Common myeloid progenitor, CD34-positive (primary cell): ENCODE measurements around the gene CBLIF.
A peak's percentile ranks its signal among the peaks of the same experiment; 100 is the strongest.
"Not testable (repeated sequence)": the region's sequence is repeated elsewhere in the genome, so short reads cannot be mapped to it uniquely, and the experiment has no call there.

Experiments used
- CTCF ChIA-PET: fragments of 350-600 bp; sonication (Branson Sonifier 250); formaldehyde crosslinking; loops from one replicate; lab custom pipeline; 2021; ENCODE audit warnings: antibody characterized with exemption; lab: Charles Lee
- POLR2A ChIA-PET: fragments of 350-600 bp; sonication (Branson Sonifier 250); formaldehyde crosslinking; loops from one replicate; lab custom pipeline; 2021; ENCODE audit warnings: antibody characterized with exemption; lab: Charles Lee
- DNase-seq, 3 donors: peaks; one replicate each; pipeline versions ENCODE4 v3.0.0 to v3.0.0-alpha.2; 2013
- H3K27ac ChIP-seq, 2 experiments: 1 replicate in 1 of 2; 2 replicates in 1 of 2; pipeline ENCODE4 v1.7.0; 2013; ENCODE audit warnings: inconsistent platforms in 2 of 2, low read length in 2 of 2, mild to moderate bottlenecking in 2 of 2, low read depth in 1 of 2, moderate library complexity in 1 of 2; ENCODE audit not compliant: severe bottlenecking in 2 of 2, insufficient read depth in 1 of 2, poor library complexity in 1 of 2
- H3K27me3 ChIP-seq, 5 experiments: replicated peaks in 2 of 5; 1 replicate in 3 of 5; 2 replicates in 2 of 5; pipeline versions ENCODE4 v1.6.1 to v1.7.0; 2013; ENCODE audit warnings: low read length in 4 of 5, mild to moderate bottlenecking in 2 of 5, moderate library complexity in 2 of 5, inconsistent platforms in 1 of 5; ENCODE audit not compliant: insufficient read depth in 5 of 5, control insufficient read depth in 4 of 5
- H3K36me3 ChIP-seq, 4 experiments: 1 replicate in 2 of 4; 2 replicates in 2 of 4; pipeline versions ENCODE4 v1.6.1 to v1.7.0; 2013; ENCODE audit warnings: low read length in 3 of 4, control low read depth in 1 of 4, mild to moderate bottlenecking in 1 of 4; ENCODE audit not compliant: control insufficient read depth in 4 of 4, insufficient read depth in 4 of 4
- H3K4me1 ChIP-seq, 4 experiments: 1 replicate in 3 of 4; 2 replicates in 1 of 4; pipeline versions ENCODE4 v1.6.1 to v1.7.1; 2013; ENCODE audit warnings: low read length in 3 of 4, mild to moderate bottlenecking in 3 of 4, control low read depth in 1 of 4, inconsistent platforms in 1 of 4, moderate library complexity in 1 of 4; ENCODE audit not compliant: control insufficient read depth in 4 of 4, insufficient read depth in 4 of 4; ENCODE audit errors: control extremely low read depth in 1 of 4
- H3K4me3 ChIP-seq, 7 experiments: 1 replicate in 4 of 7; 2 replicates in 3 of 7; pipeline versions ENCODE4 v1.5.1 to v1.7.0; 2013; ENCODE audit warnings: mild to moderate bottlenecking in 7 of 7, low read length in 6 of 7, moderate library complexity in 6 of 7, inconsistent platforms in 2 of 7, low read depth in 2 of 7, control low read depth in 1 of 7; ENCODE audit not compliant: insufficient read depth in 4 of 7, control insufficient read depth in 1 of 7; ENCODE audit errors: extremely low read depth in 1 of 7
- H3K9me3 ChIP-seq, 5 experiments: 1 replicate in 4 of 5; 2 replicates in 1 of 5; pipeline versions ENCODE4 v1.6.1 to v1.7.1; 2013; ENCODE audit warnings: low read length in 4 of 5, mild to moderate bottlenecking in 2 of 5, inconsistent platforms in 1 of 5, low read depth in 1 of 5, moderate library complexity in 1 of 5; ENCODE audit not compliant: control insufficient read depth in 4 of 5, insufficient read depth in 2 of 5; ENCODE audit errors: control extremely low read depth in 1 of 5
- WGBS: methylation state at CpG from one replicate; pipeline ENCODE4 v1.1.5; 2013; ENCODE audit not compliant: insufficient coverage; 5-methylcytosine and 5-hydroxymethylcytosine counted together

The CBLIF gene

DNA sequence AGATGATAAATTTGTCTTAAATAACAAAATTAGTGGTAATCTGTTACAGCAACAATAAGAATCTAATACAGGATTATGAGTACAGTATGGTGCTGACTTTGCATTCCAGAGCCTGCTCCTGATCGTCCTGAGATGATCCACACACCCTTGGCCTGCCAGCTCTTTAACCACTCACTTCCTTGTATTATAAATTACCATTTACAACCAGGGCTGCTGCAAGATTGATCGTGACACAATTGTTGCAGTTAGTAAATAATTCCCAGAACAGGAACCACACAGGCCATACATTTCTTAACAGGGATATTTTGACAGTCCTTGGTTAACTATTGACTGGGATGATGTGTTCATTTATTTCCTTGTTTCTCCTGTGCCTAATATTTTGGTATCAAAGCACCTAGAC lies 3.8 kb upstream of the CBLIF start:
- no peak overlapping the region for H3K4me3 ChIP-seq
- no peaks in the 10 kb centered on the region for H3K9me3 ChIP-seq
- H3K27me3 ChIP-seq: no peaks in the 10 kb centered on the region
- ChIA-PET POLR2A (no interaction called here), CTCF (no interaction called here)
- WGBS: no CpG with 5 or more reads among the region's 2 CpGs
- H3K36me3 ChIP-seq: no peaks in the 10 kb centered on the region
- DNase-seq: peak in 1 of 3 donors; percentile 11
- peaks cover 0 to 9% (median 0%) of the 10 kb centered on the region in 4 experiments for H3K4me1 ChIP-seq
- no peak overlapping the region for H3K27ac ChIP-seq

DNA sequence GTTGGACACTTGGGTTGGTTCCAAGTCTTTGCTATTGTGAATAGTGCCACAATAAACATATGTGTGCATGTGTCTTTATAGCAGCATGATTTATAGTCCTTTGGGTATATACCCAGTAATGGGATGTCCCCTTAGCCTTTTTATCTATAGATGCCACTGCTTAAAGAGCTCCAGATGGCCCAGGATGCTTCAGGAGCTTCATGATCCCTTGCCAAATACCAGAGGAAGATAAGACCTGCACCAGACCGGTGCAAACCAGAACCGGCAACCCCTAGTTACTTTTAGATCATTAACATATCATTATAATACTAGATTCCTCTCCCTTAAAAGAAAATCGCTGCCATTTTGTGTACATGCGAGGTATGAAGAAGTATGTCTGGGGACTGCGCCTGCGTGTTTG lies 3.1 kb upstream of the CBLIF start:
- 96% methylated on average over 4 of the region's 6 CpGs for WGBS
- not testable (repeated sequence) for H3K27ac ChIP-seq, H3K9me3 ChIP-seq

GRCh38 chr11:59847626-59848025 lies 2.3 kb upstream of the CBLIF start:
- no peaks in the 10 kb centered on the region for H3K27me3 ChIP-seq
- POLR2A ChIA-PET: no interaction called here
- 100% methylated on average over 2 of the region's 3 CpGs for WGBS
- no peak overlapping the region for H3K27ac ChIP-seq
- H3K9me3 ChIP-seq: no peaks in the 10 kb centered on the region
- CTCF ChIA-PET: no interaction called here
- H3K4me1 ChIP-seq: peaks cover 0 to 9% (median 0%) of the 10 kb centered on the region in 4 experiments
- H3K36me3 ChIP-seq: no peaks in the 10 kb centered on the region
- no peak for DNase-seq
- H3K4me3 ChIP-seq: no peak overlapping the region

More for the DNA sequence above, 3.1 kb upstream of the CBLIF start:
- CTCF ChIA-PET, H3K4me3 ChIP-seq, POLR2A ChIA-PET, H3K36me3 ChIP-seq, H3K27me3 ChIP-seq, H3K4me1 ChIP-seq: not testable (repeated sequence)
- DNase-seq: peak in 1 of 3 donors; percentile 12

- Histone ChIP-seq H3K4me3 (no peak overlapping the region), H3K9me3 (no peaks in the 10 kb centered on the region), H3K27me3 (no peaks in the 10 kb centered on the region), H3K4me1 (peaks cover 0 to 9% (median 0%) of the 10 kb centered on the region in 4 experiments), H3K27ac (no peak overlapping the region), H3K36me3 (no peaks in the 10 kb centered on the region)
- ChIA-PET POLR2A (interaction anchor here (0.6 kb wide), 1 partner anchor 720 kb away, joined by 3 read pairs; no protein-coding TSS in a partner anchor), CTCF (interaction anchor here (1.3 kb wide), 1 partner anchor 19 kb away, joined by 4 read pairs; no protein-coding TSS in a partner anchor)
- 100% methylated on average over 1 of the region's 5 CpGs for WGBS
- DNase-seq: no peak
These were observed 1.3 kb upstream of the CBLIF start for GRCh38 chr11:59846556-59846955.

- POLR2A ChIA-PET: no interaction called here
- 98% methylated on average over 12 of the region's 12 CpGs for WGBS
These were observed 3.0 kb downstream of the CBLIF start for GRCh38 chr11:59842316-59842715.

GRCh38 chr11:59841514-59841913 lies 3.8 kb downstream of the CBLIF start:
- Histone ChIP-seq H3K36me3 (no peaks in the 10 kb centered on the region), H3K27me3 (no peaks in the 10 kb centered on the region), H3K4me3 (no peak overlapping the region), H3K4me1 (no peaks in the 10 kb centered on the region), H3K9me3 (no peaks in the 10 kb centered on the region), H3K27ac (no peak overlapping the region)
- DNase-seq: no peak
- ChIA-PET CTCF (no interaction called here), POLR2A (no interaction called here)
- 96% methylated on average over 2 of the region's 2 CpGs for WGBS

More at GRCh38 chr11:59842316-59842715, 3.0 kb downstream of the CBLIF start:
- H3K4me1 ChIP-seq: no peaks in the 10 kb centered on the region
- H3K4me3 ChIP-seq: no peak overlapping the region
- H3K27me3 ChIP-seq: no peaks in the 10 kb centered on the region
- no peak for DNase-seq
- no peak overlapping the region for H3K27ac ChIP-seq
- H3K9me3 ChIP-seq: no peaks in the 10 kb centered on the region
- no peaks in the 10 kb centered on the region for H3K36me3 ChIP-seq
- CTCF ChIA-PET: no interaction called here

DNA sequence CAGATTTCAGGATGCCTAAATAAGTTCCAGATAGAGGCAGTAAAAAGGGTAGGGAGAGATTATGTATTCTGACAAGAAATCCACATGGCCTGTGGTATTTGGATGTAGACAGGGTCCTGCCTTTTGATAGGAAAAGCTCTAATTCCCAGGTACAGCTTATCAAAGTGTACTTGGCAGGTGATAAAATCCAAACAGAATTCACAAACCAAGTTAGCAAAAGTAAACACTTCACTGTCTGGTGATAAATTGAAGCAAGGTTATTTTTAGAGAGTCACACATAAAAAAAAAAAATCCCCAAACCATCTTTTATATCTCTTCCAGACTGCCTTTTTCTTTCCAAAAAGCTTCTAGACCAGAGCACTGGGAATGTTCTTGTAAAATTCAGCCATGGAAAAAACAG lies 5.7 kb downstream of the CBLIF start:
- CTCF ChIA-PET: no interaction called here
- Histone ChIP-seq H3K4me1 (no peaks in the 10 kb centered on the region), H3K27me3 (no peaks in the 10 kb centered on the region), H3K27ac (no peak overlapping the region), H3K4me3 (no peak overlapping the region), H3K9me3 (no peaks in the 10 kb centered on the region), H3K36me3 (no peaks in the 10 kb centered on the region)
- DNase-seq: no peak
- POLR2A ChIA-PET: no interaction called here
